Fibroblast of lung (primary cell): ENCODE results near the gene PANX3.

Experiments used
- EZH2 ChIP-seq: IDR thresholded peaks from 2 replicates; pipeline ENCODE4 v1.5.1; 2012; ENCODE audit warnings: low read length, control low read depth, mild to moderate bottlenecking; ENCODE audit errors: missing control alignments
- TF ChIP-seq, protein P1 (sequence below), 2 donors: IDR thresholded peaks in 1 of 2; conservative IDR thresholded peaks in 1 of 2; 1 replicate in 1 of 2; 2 replicates in 1 of 2; pipeline ENCODE4 v1.5.1; 2011 to 2012; ENCODE audit warnings: low read length in 2 of 2, control low read depth in 1 of 2, inconsistent platforms in 1 of 2, low read depth in 1 of 2, mild to moderate bottlenecking in 1 of 2

DNA sequence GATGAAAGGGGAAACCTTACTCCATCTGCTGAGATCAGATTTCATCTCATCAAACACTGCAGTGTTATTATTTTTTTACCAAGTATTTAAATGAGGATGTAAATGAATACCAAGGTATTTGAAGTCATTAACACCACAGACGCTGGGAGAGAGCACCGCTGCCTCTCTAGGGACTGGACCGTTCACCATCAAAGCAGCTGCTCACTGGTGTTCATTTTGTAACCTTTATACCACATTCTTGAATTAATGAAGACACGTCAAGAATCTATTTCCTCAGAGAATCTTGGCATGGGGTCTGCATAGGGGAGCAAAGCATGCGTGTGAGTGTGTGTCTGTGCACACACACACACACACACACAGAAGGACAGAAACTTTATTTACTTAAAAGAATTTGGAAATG is 46.7 kb downstream of the PANX3 start:
- TF ChIP-seq, protein P1, sequence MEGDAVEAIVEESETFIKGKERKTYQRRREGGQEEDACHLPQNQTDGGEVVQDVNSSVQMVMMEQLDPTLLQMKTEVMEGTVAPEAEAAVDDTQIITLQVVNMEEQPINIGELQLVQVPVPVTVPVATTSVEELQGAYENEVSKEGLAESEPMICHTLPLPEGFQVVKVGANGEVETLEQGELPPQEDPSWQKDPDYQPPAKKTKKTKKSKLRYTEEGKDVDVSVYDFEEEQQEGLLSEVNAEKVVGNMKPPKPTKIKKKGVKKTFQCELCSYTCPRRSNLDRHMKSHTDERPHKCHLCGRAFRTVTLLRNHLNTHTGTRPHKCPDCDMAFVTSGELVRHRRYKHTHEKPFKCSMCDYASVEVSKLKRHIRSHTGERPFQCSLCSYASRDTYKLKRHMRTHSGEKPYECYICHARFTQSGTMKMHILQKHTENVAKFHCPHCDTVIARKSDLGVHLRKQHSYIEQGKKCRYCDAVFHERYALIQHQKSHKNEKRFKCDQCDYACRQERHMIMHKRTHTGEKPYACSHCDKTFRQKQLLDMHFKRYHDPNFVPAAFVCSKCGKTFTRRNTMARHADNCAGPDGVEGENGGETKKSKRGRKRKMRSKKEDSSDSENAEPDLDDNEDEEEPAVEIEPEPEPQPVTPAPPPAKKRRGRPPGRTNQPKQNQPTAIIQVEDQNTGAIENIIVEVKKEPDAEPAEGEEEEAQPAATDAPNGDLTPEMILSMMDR (conservative IDR thresholded peaks at IDR 0.05 in 1 of 2, IDR thresholded peaks at IDR 0.05 in 1 of 2; ENCODE audit: low read depth in 1 of 2, low read length in 2 of 2): no peak
- TF ChIP-seq EZH2: no peak
